Embryonic facial prominence (tissue), 1 donor: ENCODE data around the gene SPIRE1.
A peak's percentile ranks its signal among the peaks of the same experiment; 100 is the strongest.

Experiments used
- DNase-seq: peaks from one replicate; pipeline ENCODE4 v3.0.0-alpha.2; 2016; ENCODE audit errors: extremely low spot score

The SPIRE1 gene

GRCh38 chr18:12657684-12658425 lies at the start of gene SPIRE1:
Gene SPIRE1, minus strand, starts transcription at chr18:12658107. Its CDS starts 241 bp downstream, at chr18:12657866.
- DNase-seq = no peak

- DNase-seq = no peak
Measured at GRCh38 chr18:12703664-12704063, 45.8 kb upstream of the SPIRE1 start.

GRCh38 chr18:12703096-12703567 lies 45.2 kb upstream of the SPIRE1 start:
- no peak for DNase-seq

GRCh38 chr18:12702221-12703095 lies 44.6 kb upstream of the SPIRE1 start, which contains the start of the genes CEP76 and PSMG2:
Gene CEP76, minus strand, starts transcription at chr18:12702723. Its CDS starts 175 bp downstream, at chr18:12702548.
Gene PSMG2, plus strand, starts transcription at chr18:12703042. Its CDS starts 66 bp downstream, at chr18:12703108.
- DNase-seq = peak; percentile 54

GRCh38 chr18:12701161-12701560 lies 43.3 kb upstream of the SPIRE1 start:
- DNase-seq = no peak

GRCh38 chr18:12699747-12700146 lies 41.8 kb upstream of the SPIRE1 start:
- DNase-seq = no peak

- no peak for DNase-seq
Measured at GRCh38 chr18:12694032-12694431, 36.1 kb upstream of the SPIRE1 start.

GRCh38 chr18:12692206-12692605 lies 34.3 kb upstream of the SPIRE1 start:
- no peak for DNase-seq

GRCh38 chr18:12689256-12689850 lies 31.4 kb upstream of the SPIRE1 start:
- DNase-seq = no peak

GRCh38 chr18:12686100-12686499 lies 28.2 kb upstream of the SPIRE1 start:
- no peak for DNase-seq

GRCh38 chr18:12679183-12679786 lies 21.4 kb upstream of the SPIRE1 start:
- no peak for DNase-seq

GRCh38 chr18:12668041-12668440 lies 10.1 kb upstream of the SPIRE1 start:
- DNase-seq = no peak

GRCh38 chr18:12659904-12660605 lies 2.1 kb upstream of the SPIRE1 start:
- DNase-seq = peak; percentile 59

GRCh38 chr18:12658426-12659138 lies 675 bp upstream of the SPIRE1 start:
- no peak for DNase-seq

GRCh38 chr18:12656938-12657683 lies 796 bp downstream of the SPIRE1 start:
- DNase-seq = no peak

- DNase-seq = peak; percentile 20
Measured at GRCh38 chr18:12656605-12656937, 1.3 kb downstream of the SPIRE1 start.

- no peak for DNase-seq
Measured at GRCh38 chr18:12654971-12655370, 2.9 kb downstream of the SPIRE1 start.

- DNase-seq = no peak
Measured at GRCh38 chr18:12652861-12653401, 5.0 kb downstream of the SPIRE1 start.

- DNase-seq = no peak
Measured at GRCh38 chr18:12651651-12652050, 6.3 kb downstream of the SPIRE1 start.
